Fibroblast of the aortic adventitia (primary cell): ENCODE measurements around the gene SNX6. TPM values are rescaled to one million over a fixed set of nuclear protein-coding genes. Genes with fewer than 3 reads are reported as not detected.
"Not testable (repeated sequence)": the region's sequence is repeated elsewhere in the genome, so short reads cannot be mapped to it uniquely, and the experiment has no call there.

Source experiments
- DNase-seq: peaks from one replicate; pipeline ENCODE4 v3.0.0-alpha.2; 2010; ENCODE audit warnings: low read depth
- H3K4me3 ChIP-seq: 2 replicates; pipeline ENCODE4 v1.5.1; 2011; ENCODE audit warnings: low read depth, mild to moderate bottlenecking, control low read depth, low read length, moderate library complexity
- total RNA-seq: library from RNA; depleted of rRNA; stranded (reverse); fragments of >200 nt; gene quantifications from 2 replicates; pipeline ENCODE4 v1.2.3, GENCODE V29; 2012; ENCODE audit warnings: low replicate concordance
- TF ChIP-seq, protein P1 (sequence below): IDR thresholded peaks from 2 replicates; pipeline ENCODE4 v1.5.1; 2011; ENCODE audit warnings: mild to moderate bottlenecking, low read length, control low read depth, inconsistent platforms; ENCODE audit not compliant: insufficient read depth

SNX6 gene
- total RNA-seq, 1 donor: 258 TPM

GRCh38 chr14:34650786-34651584 is 21.0 kb upstream of the SNX6 start:
- DNase-seq: peak; percentile 99
- H3K4me3 ChIP-seq: no peak overlapping the region
- TF ChIP-seq, protein P1, sequence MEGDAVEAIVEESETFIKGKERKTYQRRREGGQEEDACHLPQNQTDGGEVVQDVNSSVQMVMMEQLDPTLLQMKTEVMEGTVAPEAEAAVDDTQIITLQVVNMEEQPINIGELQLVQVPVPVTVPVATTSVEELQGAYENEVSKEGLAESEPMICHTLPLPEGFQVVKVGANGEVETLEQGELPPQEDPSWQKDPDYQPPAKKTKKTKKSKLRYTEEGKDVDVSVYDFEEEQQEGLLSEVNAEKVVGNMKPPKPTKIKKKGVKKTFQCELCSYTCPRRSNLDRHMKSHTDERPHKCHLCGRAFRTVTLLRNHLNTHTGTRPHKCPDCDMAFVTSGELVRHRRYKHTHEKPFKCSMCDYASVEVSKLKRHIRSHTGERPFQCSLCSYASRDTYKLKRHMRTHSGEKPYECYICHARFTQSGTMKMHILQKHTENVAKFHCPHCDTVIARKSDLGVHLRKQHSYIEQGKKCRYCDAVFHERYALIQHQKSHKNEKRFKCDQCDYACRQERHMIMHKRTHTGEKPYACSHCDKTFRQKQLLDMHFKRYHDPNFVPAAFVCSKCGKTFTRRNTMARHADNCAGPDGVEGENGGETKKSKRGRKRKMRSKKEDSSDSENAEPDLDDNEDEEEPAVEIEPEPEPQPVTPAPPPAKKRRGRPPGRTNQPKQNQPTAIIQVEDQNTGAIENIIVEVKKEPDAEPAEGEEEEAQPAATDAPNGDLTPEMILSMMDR: no peak

DNA sequence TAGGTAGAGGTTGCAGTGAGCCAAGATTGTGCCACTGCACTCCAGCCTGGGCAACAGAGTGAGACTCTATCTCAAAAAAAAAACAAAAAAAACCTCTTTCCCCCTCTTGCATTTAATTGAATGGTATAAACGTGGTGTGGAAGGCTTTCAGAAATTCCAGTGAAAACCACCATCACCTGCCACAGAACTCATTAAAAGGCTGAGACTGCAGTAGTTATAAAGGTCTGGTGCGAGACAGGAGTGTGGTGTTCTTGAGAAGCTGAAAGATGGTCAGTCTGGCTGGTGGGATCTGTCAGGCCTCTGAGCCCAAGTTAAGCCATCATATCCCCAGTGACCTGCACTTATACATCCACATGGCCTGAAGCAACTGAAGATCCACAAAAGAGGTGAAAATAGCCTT is 20.1 kb upstream of the SNX6 start:
- not testable (repeated sequence) for DNase-seq, H3K4me3 ChIP-seq

- TF ChIP-seq, protein P1: no peak
- H3K4me3 ChIP-seq: no peak overlapping the region
- DNase-seq: peak; percentile 79
These were observed 19.4 kb upstream of the SNX6 start for GRCh38 chr14:34649344-34649743.

DNA sequence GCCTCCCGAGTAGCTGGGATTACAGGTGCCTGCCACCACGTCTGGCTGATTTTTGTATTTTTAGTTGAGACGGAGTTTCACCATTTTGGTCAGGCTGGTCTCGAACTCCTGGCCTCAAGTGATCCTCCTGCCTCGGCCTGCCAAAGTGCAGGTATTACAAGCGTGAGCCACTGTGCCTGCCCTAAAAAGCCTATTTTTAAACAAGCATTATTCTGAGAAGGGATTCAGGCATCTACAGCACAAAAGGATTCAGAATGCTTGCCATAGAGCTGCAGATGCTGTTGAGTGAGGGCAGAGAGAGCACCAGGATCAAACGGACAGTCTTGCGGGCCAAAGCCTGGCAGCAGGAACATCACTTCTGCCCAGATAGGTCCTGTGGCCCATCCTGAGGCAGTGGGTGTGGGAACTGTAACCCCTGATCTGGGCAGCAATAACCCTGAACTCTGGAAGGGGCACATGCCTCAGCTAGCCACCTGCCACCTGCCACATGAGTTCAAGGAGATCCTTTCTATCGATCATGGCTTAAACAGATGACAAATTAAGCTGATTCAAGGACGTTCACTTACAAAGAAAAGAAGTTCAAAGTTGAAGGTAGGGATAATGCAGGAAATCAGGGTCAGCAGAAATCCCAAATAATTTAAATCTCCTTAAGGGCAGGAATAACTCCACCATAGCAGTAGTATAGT is 16.8 kb upstream of the SNX6 start:
- TF ChIP-seq, protein P1: no peak
- no peak for DNase-seq
- H3K4me3 ChIP-seq: no peak overlapping the region

DNA sequence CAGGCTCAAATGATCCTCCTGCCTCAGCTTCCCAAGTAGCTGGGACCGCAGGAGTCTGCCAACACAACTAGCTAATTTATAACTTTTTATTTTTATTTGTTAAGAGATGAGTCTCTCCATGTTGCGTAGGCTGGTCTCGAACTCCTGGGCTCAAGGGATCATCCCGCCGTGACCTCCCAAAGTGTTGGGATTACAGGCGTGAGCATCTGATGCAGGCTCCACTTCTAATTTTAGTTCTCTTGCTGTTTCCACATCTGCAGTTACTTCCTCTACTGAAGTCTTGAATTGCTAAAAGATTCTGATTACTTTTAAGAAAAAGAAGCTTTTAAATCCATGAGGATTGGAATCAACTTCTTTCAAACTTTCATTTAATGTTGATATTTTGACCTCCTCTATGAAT is 13.4 kb upstream of the SNX6 start:
- no peak overlapping the region for H3K4me3 ChIP-seq
- TF ChIP-seq, protein P1: no peak
- no peak for DNase-seq

GRCh38 chr14:34642595-34642994 is 12.6 kb upstream of the SNX6 start:
- TF ChIP-seq, protein P1: no peak
- H3K4me3 ChIP-seq: no peak overlapping the region
- no peak for DNase-seq

GRCh38 chr14:34640826-34641225 is 10.9 kb upstream of the SNX6 start:
- TF ChIP-seq, protein P1: no peak
- DNase-seq: peak; percentile 16
- H3K4me3 ChIP-seq: no peak overlapping the region

DNA sequence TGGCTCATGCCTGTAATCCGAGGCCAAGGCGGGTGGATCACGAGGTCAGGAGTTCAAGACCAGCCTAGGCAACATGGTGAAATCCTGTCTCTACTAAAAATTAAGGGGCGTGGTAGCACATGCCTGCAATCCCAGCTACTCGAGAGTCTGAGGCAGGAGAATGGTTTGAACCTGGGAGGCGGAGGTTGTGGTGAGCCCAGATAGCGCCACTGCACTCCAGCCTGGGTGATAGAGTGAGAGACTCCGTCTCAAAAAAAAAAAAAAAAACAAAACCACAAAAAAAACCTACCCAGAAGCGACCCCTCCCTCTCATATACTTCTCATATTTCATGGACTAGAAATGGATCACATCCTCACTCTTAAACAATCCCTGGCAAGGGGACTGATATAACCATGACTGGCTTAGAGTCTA is 4.4 kb upstream of the SNX6 start:
- not testable (repeated sequence) for DNase-seq, H3K4me3 ChIP-seq
